Measurements from ENCODE around the gene HES2.

DNA sequence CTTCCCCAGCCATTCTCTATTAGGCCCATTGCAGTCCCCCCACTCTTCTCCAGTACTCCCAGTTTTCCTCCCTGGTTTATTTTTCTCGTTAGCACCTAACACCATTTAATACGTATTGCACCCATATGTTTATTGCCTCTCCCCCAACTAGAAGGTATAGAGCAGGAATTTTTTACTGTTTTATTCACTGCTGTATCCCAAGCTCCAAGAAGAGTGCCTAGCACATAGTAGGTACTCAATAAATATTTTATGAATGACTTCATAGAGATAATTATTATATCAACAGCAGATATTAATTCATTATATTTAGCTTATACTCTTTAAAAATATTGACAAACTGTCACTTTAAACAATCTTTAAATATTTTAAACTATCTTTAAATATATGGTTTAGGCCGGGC is 20.4 kb downstream of the HES2 start:
- TF ChIP-seq POLR2AphosphoS5 (IDR thresholded peaks at IDR 0.05) (no peak), CTCF (IDR thresholded peaks at IDR 0.05) (no peak), POLR2A (IDR thresholded peaks at IDR 0.05) (no peak)

All from breast epithelium (tissue), 3 donors.